Testis (tissue), 2 donors: ENCODE measurements around the gene ELMO1.

Experiments
- CTCF ChIP-seq, 3 experiments: fragments of 450-650 bp in 2 of 3; fragments of 200-600 bp in 1 of 3; sonication (generic) in 1 of 3; IDR thresholded peaks; one replicate each; pipeline ENCODE4 v1.5.1; 2016 to 2019; ENCODE audit warnings: antibody characterized with exemption in 3 of 3, mild to moderate bottlenecking in 2 of 3, moderate library complexity in 1 of 3
- POLR2A ChIP-seq: fragments of 450-650 bp; IDR thresholded peaks from one replicate; pipeline ENCODE4 v1.6.1; 2017; ENCODE audit warnings: antibody characterized with exemption, mild to moderate bottlenecking, moderate library complexity

GRCh38 chr7:37079420-37079819, 369.2 kb downstream of the ELMO1 start:
- TF ChIP-seq POLR2A, result no peak
- TF ChIP-seq CTCF (IDR thresholded peaks at IDR 0.05), result no peak
